GF-D8 (cell line): ENCODE measurements around the gene NECTIN1.

Experiments
- DNase-seq: peaks from one replicate; lab custom pipeline; 2025; lab: John Stamatoyannopoulos, UW

The NECTIN1 gene

GRCh38 chr11:119691701-119692539 is 37.1 kb downstream of the NECTIN1 start:
- DNase-seq, result no peak

- DNase-seq, result peak; percentile 98
These were observed 37.9 kb downstream of the NECTIN1 start for GRCh38 chr11:119691020-119691666.

GRCh38 chr11:119689302-119689701 is 39.7 kb downstream of the NECTIN1 start:
- no peak for DNase-seq

GRCh38 chr11:119688356-119688755 is 40.6 kb downstream of the NECTIN1 start:
- DNase-seq, result peak; percentile 71

GRCh38 chr11:119687373-119688046 is 41.5 kb downstream of the NECTIN1 start:
- DNase-seq, result no peak

GRCh38 chr11:119686177-119686882 is 42.7 kb downstream of the NECTIN1 start:
- no peak for DNase-seq

GRCh38 chr11:119685111-119685746 is 43.8 kb downstream of the NECTIN1 start:
- no peak for DNase-seq

GRCh38 chr11:119684361-119685110 is 44.5 kb downstream of the NECTIN1 start:
- DNase-seq, result peak; percentile 40

GRCh38 chr11:119683783-119684182 is 45.2 kb downstream of the NECTIN1 start:
- no peak for DNase-seq

- peak; percentile 72 for DNase-seq
These were observed 47.6 kb downstream of the NECTIN1 start for GRCh38 chr11:119681361-119681910.

GRCh38 chr11:119680541-119681360 is 48.2 kb downstream of the NECTIN1 start:
- peak; percentile 86 for DNase-seq

GRCh38 chr11:119679346-119679745 is 49.7 kb downstream of the NECTIN1 start:
- no peak for DNase-seq

- no peak for DNase-seq
These were observed 50.6 kb downstream of the NECTIN1 start for GRCh38 chr11:119678351-119678750.

- no peak for DNase-seq
These were observed 51.2 kb downstream of the NECTIN1 start for GRCh38 chr11:119677840-119678239.

- no peak for DNase-seq
These were observed 52.5 kb downstream of the NECTIN1 start for GRCh38 chr11:119676461-119677020.

- peak; percentile 100 for DNase-seq
These were observed 55.2 kb downstream of the NECTIN1 start for GRCh38 chr11:119673759-119674336.

- no peak for DNase-seq
These were observed 55.8 kb downstream of the NECTIN1 start for GRCh38 chr11:119673052-119673758.

GRCh38 chr11:119672597-119672996 is 56.4 kb downstream of the NECTIN1 start:
- DNase-seq, result no peak
